DMS153 treated with DMSO at 0.1 percent for 48 hours (cell line): ENCODE results near the gene TBC1D25.

ENCODE experiments used
- DNase-seq: peaks from one replicate; lab custom pipeline; 2025; ENCODE audit not compliant: unreplicated experiment; lab: John Stamatoyannopoulos, UW

Gene TBC1D25

DNA sequence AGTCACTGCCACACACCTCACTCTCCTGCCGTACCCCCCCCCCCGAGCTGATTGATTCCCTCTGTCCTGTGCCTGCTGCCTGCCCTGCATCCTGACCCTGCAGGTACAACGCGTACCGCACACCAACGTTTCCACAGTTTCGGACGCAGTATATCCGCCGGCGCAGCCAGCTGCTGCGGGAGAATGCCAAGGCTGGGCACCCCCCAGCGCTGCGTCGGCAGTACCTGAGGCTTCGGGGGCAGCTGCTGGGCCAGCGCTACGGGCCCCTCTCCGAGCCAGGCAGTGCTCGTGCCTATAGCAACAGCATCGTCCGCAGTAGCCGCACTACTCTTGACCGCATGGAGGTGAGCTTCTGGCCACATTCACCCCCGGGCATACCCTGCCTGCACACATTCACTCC is 59.1 kb downstream of the TBC1D25 start:
- DNase-seq, result no peak

DNA sequence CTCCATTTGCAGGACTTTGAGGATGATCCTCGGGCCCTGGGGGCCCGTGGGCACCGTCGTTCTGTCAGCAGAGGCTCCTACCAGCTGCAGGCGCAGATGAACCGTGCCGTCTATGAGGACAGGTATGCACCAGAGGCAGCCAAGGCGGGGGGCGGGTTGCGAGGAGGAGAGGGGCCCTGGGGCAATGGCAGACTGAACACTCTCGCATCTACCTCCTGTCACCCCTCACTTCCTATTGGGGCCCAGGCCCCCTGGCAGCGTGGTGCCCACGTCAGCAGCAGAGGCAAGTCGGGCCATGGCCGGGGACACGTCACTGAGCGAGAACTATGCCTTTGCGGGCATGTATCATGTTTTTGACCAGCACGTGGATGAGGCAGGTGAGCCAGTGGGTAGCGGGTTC is 59.8 kb downstream of the TBC1D25 start:
- DNase-seq, result no peak

DNA sequence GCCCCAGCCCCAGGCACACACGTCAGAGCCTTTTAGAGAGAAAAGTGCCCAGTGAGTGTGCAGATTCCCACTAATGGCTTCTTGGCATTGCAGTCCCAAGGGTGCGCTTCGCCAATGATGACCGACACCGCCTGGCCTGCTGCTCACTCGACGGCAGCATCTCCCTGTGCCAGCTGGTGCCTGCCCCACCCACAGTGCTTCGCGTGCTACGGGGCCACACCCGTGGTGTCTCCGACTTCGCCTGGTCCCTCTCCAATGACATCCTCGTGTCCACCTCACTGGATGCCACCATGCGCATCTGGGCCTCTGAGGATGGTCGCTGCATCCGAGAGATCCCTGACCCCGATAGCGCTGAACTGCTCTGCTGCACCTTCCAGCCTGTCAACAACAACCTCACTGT is 60.7 kb downstream of the TBC1D25 start:
- no peak for DNase-seq

DNA sequence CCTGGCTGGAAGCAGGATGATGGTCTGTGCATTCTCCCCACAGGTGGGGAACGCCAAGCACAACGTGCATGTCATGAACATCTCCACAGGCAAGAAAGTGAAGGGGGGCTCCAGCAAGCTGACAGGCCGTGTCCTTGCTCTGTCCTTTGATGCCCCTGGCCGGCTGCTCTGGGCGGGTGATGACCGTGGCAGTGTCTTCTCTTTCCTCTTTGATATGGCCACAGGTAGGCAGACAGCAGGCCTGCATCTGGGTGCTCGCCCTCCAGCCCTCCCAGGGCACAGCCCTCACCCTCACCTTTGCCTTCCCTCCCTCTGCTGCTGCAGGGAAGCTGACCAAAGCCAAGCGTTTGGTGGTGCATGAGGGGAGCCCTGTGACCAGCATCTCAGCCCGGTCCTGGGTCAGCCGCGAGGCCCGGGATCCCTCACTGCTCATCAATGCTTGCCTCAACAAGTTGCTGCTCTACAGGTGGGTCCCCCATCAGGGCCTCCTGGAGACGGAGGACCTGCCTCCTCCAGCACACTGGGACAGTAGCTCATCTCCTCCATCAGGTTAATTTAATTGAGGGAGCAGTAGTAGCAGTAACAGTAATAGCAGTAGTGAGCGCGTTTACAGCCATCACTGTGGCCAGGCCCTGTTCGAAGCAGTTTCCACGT is 62.4 kb downstream of the TBC1D25 start:
- no peak for DNase-seq

DNA sequence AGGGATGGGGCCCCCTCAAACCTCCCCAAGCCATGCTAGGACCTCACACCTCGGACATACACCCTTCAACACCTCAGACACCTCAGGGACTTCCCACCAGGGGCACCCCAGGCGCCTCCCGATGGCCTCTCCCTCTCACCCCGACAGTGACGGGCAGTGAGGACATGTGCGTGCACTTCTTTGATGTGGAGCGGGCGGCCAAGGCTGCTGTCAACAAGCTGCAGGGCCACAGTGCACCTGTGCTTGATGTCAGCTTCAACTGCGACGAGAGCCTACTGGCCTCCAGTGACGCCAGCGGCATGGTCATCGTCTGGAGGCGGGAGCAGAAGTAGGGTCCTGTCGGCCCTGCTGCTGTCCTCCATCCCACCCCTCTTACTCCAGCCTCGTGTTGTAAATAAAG is 65.2 kb downstream of the TBC1D25 start:
- no peak for DNase-seq

DNA sequence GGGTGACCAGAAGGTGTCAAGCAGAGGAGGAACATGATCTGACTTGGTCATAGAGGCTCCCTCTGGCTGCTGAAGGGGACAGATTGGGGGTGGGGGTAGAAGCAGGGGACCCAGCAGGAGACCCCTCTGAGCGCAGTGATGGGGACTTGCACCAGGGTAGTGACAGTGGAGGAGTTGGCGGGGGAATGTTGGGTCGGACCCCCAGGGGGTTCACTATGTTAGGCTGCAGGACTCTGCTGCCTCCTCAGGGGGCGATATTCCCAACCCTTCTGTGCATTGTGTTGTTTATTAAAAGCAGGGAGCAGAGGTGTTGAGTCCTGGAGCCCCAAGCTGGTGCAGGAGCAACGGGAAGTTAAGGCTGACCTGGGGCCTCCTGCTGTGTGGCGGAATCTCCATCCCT is 66.6 kb downstream of the TBC1D25 start:
- DNase-seq, result no peak

DNA sequence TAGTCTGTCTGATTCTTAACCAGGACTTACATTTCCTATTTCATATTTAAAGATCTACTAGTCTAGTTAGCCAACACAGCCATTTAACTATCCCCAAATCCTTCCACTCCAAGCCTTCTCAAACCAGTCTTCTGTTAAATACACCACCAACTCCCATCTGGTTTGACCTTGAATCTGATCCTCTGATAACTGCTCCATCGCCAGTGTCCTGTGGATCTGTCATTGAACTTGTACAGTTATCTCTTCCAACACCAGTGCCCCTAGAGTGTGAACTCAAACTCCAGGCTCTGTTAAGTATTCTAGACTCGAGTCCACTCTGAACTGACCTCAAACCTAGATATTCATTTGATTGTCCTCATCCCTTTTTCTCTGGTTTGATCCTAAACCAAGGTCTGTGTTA is 72.2 kb downstream of the TBC1D25 start:
- no peak for DNase-seq
